ENCODE data around the gene SH2D5.

Gene SH2D5

GRCh38 chr1:20732588-20733359, at the start of gene SH2D5:
TSS of gene SH2D5 (minus strand) at chr1:20732703. CDS start at chr1:20728044, 4,659 bp downstream.
- TF ChIP-seq CTCF (IDR thresholded peaks at IDR 0.05): no peak

GRCh38 chr1:20775700-20776099, 43.2 kb upstream of the SH2D5 start:
- no peak for TF ChIP-seq CTCF (IDR thresholded peaks at IDR 0.05)

DNA sequence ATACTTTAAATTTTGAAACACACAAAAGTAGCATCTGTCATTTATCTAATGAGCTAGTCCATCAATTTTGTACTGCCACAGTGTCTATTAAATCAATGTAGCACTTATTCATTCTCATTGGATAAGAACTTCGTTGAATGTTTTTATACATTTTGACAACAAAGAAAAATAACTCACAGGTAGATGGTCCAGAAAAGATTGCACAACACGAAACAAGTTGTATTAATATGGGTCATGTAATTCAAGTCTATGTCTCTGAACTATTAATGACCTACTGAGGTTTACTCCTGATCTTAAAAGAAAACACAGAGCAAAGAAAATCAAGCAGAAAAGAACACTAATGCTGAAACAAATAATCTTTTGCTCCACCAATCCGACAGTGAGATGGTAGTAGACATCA, 39.3 kb upstream of the SH2D5 start:
- TF ChIP-seq CTCF (IDR thresholded peaks at IDR 0.05): no peak

DNA sequence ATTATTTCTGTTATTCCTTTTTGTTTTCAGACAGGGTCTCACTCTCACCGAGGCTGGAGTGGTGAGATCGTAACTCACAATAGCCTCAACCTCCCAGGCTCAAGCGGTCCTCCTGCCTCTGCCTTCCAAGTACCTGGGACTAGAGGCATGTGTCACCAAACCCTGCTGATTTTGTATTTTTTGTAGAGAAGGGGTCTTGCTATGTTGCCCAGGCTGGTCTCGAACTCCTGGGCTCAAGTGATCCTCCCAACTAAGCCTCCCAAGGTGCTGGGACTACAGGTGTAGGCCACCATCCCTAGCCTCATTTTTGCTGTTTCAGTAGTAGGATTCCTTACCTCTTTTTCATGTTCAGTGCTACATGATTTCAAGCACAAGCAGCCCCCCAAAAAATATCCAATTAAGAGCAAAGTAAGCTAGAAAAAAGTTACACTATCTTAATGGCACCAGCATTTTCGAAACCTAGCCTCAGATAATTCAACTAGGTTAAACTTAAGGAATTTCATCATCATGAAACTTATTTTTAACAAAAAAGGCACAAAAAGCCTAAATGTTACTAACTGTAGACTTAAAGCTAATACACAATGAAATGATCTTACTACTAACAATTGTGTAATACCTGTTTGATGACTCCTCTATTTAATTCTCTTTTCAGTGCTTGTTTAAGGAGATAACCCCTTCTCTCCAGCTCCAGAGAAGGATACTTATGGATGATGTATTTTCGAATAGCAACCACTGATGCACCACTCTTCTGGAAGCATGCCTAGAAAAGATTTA, 38.0 kb upstream of the SH2D5 start:
- TF ChIP-seq CTCF (IDR thresholded peaks at IDR 0.05): no peak

DNA sequence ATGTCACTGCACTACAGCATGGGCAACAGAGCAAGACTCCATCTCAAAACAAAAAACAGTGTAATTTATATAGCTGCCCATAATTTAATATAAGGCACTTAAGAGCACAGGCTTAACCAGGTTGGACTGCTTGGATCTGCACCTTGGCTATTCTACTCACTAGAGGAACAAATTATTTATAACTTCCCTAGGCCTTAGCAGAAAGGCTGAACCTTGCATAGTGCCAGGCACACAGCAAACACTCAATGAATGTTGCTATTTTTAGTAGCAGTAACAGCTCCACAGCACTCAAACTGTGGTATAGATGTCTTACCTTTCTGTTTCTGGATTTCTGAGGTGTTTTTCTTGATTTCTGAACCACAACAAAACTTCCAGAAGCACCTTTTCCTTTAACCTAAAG, 34.8 kb upstream of the SH2D5 start:
- TF ChIP-seq CTCF (IDR thresholded peaks at IDR 0.05): no peak

DNA sequence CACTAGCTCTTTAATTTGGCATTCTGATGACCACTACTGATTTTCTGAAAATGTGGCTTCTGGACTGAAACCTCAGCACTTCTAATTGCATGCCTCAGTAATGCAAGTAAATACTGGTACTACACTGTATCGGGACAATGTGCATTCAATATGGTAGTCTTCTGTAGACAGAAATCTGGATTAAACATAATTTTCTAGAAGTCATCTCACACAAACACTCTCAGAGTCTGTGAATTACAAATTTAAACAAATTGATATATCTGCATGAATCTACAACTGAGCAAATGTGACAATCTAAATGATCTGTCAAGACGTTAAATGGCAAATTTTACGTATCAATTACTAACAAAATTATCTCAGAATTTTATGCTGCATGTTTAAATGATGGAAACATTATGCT, 30.9 kb upstream of the SH2D5 start:
- TF ChIP-seq CTCF (IDR thresholded peaks at IDR 0.05): no peak

DNA sequence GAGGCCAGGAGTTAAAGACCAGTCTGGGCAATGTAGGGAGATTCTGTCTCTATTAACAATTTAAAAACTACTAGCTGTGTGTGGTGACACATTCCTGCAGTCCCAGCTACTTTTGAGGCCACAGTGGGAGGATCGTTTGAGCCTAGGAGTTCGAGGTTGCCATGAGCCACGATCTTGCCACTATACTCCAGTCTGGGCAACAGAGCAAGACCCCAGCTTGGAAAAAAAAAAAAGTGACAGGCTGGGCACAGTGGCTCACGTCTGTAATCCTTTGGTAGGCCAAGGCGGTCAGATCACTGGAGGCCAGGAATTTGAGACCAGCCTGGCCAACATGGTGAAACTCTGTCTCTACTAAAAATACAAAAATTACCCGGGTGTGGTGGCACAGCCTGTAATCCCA, 27.8 kb upstream of the SH2D5 start:
- no peak for TF ChIP-seq CTCF (IDR thresholded peaks at IDR 0.05)
